GM12872 (cell line): ENCODE results near the gene SPDYE4.

ENCODE experiments used
- TF ChIP-seq, protein P1 (sequence below): IDR thresholded peaks from 3 replicates; pipeline ENCODE4 v1.5.1; 2011; ENCODE audit warnings: low read depth, mild to moderate bottlenecking, low read length, moderate library complexity; ENCODE audit not compliant: insufficient read depth

SPDYE4 gene

GRCh38 chr17:8776881-8777280, 18.5 kb upstream of the SPDYE4 start:
- TF ChIP-seq, protein P1, sequence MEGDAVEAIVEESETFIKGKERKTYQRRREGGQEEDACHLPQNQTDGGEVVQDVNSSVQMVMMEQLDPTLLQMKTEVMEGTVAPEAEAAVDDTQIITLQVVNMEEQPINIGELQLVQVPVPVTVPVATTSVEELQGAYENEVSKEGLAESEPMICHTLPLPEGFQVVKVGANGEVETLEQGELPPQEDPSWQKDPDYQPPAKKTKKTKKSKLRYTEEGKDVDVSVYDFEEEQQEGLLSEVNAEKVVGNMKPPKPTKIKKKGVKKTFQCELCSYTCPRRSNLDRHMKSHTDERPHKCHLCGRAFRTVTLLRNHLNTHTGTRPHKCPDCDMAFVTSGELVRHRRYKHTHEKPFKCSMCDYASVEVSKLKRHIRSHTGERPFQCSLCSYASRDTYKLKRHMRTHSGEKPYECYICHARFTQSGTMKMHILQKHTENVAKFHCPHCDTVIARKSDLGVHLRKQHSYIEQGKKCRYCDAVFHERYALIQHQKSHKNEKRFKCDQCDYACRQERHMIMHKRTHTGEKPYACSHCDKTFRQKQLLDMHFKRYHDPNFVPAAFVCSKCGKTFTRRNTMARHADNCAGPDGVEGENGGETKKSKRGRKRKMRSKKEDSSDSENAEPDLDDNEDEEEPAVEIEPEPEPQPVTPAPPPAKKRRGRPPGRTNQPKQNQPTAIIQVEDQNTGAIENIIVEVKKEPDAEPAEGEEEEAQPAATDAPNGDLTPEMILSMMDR: no peak

- TF ChIP-seq, protein P1: no peak
Observed at GRCh38 chr17:8776248-8776647, 17.9 kb upstream of the SPDYE4 start.

- TF ChIP-seq, protein P1: no peak
Observed at GRCh38 chr17:8766731-8767130, 8.4 kb upstream of the SPDYE4 start.

DNA sequence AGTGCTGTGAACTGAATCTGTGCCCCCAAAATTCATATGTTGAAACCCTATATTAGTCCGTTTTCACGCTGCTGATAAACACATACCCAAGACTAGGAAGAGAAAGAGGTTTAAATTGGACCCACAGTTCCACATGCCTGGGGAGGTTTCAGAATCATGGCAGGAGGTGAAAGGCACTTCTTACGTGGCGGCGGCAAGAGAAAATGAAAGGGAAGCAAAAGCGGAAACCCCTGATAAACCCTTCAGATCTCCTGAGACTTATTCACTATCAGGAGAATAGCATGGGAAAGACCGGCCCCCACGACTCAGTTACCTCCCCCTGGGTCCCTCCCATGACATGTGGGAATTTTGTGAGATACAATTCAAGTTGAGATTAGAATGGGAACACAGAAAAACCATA, 3.7 kb upstream of the SPDYE4 start:
- TF ChIP-seq, protein P1: no peak

DNA sequence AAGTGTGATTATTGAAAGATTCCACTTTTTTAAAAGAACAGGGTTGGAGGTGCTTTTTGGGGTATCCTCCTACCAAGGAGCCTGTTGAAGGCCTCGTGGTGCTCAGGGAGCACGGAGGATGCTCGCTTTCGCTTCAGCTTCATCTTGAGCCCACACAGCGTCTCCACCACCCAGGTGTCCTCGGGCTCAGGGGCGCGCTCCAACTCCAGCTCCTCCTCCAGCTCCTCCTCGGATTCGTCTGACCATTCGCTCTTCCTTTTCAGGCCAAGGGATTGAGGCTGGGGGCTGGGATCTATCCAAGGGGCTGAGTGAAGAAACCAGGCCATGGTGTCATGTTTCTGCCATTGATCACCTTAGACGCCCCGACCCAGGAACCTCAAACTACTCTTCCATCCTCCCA, 1.2 kb downstream of the SPDYE4 start:
- TF ChIP-seq, protein P1: no peak

DNA sequence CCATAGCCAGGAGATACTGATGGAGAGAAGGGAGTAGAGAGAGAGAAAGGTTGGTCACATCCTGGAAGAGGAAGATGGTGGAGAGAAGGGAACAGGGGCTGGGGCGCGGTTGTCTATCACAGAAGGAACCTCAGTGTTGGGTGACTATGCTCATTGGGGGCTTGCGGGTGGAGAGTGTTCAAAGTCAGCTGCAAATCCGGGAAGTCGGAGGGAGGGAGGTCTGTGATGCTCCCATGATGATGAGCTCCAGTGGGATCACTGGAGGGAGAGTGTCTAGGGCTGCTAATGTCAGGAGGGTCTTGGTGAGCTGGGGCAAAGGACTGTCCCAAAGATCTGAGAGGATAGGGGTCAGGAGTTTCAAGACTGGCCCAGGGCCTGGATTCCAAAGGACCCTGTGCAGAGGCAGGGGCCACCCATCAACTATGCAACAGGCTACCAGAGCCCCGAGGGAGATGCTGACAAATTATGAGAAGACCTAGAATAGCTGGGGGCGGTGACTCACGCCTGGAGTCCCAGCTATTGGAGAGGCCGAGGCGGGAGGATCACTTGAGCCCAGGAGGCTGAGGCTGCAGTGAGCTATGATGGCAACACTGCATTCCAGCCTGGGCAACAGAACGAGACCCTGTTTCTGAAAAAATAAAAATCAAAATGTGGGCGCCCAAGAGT, 2.6 kb downstream of the SPDYE4 start:
- TF ChIP-seq, protein P1: no peak

DNA sequence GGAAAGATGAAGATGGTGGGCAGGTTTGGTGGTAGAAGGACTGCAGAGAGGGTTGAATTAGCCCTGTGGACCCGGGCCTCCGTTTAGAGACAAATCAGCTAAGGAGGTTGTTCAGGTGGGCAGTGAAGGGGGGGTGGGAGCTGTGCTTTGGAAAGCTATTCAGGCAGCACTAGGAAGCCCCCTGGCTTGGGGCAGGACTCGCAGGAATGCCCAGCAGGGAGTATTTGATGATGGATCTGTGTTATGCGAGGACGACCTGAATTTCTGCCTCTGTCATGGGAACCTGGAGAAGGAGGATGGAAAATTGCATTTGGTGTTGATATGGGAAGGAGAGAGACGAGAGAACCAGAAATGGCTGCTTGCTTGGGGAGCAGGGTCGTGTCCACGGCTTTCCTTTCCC, 3.5 kb downstream of the SPDYE4 start:
- TF ChIP-seq, protein P1: no peak
